DOHH2 (cell line): ENCODE results near the gene GPR132.

Experiments used
- CTCF ChIP-seq: fragments of 200-600 bp; sonication (generic); IDR thresholded peaks from one replicate; pipeline ENCODE4 v1.5.1; 2014; ENCODE audit warnings: antibody characterized with exemption, mild to moderate bottlenecking, low read depth, low read length; ENCODE audit not compliant: poor library complexity, severe bottlenecking
- EZH2phosphoT487 ChIP-seq: fragments of 200-600 bp; sonication (generic); IDR thresholded peaks from 2 replicates; pipeline ENCODE4 v1.6.1; 2017; ENCODE audit warnings: borderline replicate concordance, mild to moderate bottlenecking, antibody characterized with exemption, low read length, moderate library complexity, mixed read lengths

DNA sequence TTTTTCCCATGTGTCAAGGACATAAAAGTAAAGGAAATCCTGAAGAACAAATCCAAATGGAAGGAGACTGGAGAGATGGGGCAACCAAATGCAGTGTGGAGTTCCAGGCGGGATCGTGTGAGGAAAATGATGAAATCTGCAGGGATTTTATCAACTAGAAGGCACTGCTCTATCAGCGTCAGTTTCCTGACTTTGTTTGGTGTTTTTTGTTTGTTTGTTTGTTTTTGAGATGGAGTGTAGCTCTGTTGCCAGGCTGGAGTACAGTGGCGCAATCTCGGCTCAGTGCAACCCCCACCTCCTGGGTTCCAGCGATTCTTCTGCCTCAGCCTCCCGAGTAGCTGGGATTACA, 43.3 kb upstream of the GPR132 start:
- TF ChIP-seq CTCF (no peak), EZH2phosphoT487 (no peak)
